HG02885 (cell line): ENCODE data around the gene VEGFB.
"Not testable (repeated sequence)": the region's sequence is repeated elsewhere in the genome, so short reads cannot be mapped to it uniquely, and the experiment has no call there.

Experiments used
- ATAC-seq: cut with Tn5 transposase; IDR thresholded peaks from one replicate; pipeline ENCODE4 v1.9.1; 2021; ENCODE audit warnings: mild to moderate bottlenecking; ENCODE audit not compliant: unreplicated experiment, poor library complexity

The VEGFB gene

GRCh38 chr11:64245401-64245796, 11.0 kb downstream of the VEGFB start:
- ATAC-seq, result no peak

- no peak for ATAC-seq
Observed at GRCh38 chr11:64245797-64246620, 11.6 kb downstream of the VEGFB start.

- not testable (repeated sequence) for ATAC-seq
Observed at GRCh38 chr11:64246621-64246870, 12.2 kb downstream of the VEGFB start.

- ATAC-seq, result no peak
Observed at GRCh38 chr11:64246871-64247728, 12.7 kb downstream of the VEGFB start, which contains the start of gene PPP1R14B. PPP1R14B (minus strand) TSS chr11:64246943; CDS start chr11:64246673, 270 bp downstream.

DNA sequence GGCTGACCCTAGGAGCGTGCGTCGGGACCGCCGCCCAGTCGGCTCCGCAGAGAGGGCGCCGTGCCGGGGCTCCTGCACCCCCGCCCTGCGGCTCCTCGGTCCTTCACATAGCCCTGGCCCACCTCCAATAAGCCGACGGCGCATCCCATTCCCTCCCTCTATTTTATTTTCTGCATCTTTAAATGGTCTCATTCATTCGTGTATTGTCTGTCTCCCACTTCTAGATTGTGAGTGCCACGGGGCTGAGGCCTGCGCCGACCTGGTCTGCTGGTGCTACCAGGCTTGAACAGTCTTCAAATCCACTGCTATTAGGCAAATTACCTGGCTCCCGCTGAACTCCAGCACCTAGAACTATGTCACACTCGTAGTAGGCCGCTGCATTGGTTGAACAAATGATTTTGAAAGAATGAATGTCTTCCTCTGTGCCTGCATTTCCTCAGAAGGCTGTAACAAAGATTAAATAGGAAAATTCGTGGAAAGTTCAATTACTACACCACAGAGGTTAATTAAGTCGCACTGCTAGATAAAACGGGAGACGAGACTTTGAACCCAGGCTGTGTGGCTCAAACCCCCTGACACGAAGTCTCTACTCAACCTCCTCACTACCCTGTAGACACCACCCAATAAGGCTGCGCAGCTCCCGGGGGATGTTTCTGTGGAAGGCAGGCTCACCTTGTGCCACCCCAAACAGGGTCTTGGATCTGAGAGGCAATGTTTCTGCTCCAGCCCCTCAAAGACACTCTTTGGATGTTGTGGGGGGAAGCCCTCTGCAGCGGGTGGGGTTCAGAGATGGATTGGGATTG, 13.5 kb downstream of the VEGFB start:
- ATAC-seq, result no peak

DNA sequence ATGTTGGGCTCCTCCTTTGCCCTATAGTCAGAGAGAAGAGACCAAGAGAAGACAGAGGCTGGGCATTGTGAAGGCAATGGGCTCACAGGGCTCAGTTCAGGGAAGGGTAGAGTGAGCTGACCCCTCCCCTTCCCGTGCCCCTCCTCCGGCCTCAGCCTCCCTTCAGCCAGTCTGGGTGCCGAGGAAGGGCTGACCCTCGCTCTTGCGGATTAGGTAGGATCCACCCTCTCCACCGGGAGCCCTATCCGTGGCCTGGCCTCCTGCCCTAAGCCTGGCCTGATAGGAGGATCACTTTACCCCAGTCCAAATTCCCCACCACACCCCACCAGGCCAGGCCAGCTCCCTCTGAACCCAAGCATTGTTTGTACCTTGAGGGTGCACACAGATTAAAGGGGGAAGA, 14.2 kb downstream of the VEGFB start:
- ATAC-seq, result no peak

DNA sequence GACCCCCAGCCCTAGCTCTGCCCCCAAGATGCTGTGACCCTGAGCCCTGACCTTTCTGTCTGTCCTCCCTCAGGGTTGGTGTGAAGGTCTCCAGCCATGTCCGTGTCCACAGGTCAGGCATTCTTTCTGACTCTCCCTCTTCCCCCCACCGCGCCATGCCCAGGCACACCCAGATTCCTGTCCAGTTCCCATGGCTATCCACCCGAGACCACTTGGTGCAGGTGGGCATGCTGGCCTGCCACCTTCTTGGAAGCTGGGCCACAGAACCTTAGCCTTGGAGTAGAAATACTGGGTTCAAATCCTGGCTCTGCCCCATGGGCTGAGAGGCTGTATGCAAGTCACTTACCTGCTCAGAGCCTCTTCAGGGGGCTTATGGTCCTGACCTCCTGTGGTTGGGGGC, 14.7 kb downstream of the VEGFB start:
- no peak for ATAC-seq

DNA sequence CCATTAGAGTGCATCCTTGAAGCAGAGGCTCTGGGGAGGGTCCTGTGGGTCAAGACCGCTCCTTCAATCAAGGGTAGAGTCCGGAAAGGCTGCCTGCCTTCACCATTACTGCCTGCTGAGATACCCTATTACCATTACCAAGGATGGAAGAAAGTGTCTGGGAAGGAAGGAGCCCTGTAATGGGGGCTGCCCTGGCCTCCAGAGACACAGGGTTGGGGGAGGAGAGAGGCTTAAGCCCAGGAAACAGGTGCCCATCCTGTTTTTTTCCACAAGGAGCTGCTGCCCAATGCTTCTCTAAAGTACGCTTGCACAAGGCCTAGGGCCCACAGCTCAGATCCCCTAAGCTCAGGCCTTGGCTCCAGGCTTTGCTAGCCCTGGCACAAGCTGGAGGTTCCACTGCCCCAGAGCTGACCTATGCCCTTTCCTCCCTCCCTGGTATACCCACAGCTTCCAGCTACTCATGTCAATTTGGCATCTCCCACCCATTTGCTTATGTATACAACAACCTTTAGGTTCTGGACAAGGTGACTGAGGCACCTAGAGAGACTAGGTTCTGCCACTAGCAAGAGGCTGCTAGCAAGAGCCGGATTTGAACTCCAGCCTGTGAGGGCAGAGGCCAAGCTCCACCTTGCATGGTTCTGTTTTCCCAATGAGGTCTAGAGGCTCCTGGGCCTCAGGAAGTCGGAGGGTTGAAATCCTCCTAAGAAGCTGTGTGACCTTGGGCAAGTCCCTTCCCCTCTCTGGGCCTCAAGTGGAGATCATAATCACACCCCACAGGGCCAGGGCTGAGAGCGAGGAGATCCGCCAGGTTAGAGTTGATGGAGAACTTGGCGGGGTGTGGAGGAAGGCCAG, 15.4 kb downstream of the VEGFB start:
- no peak for ATAC-seq

- no peak for ATAC-seq
Observed at GRCh38 chr11:64250415-64251015, 16.1 kb downstream of the VEGFB start.

GRCh38 chr11:64251016-64251752, 16.8 kb downstream of the VEGFB start, which contains the start of gene PLCB3:
PLCB3 (plus strand) TSS chr11:64251530; CDS start chr11:64251650, 120 bp downstream.
- peak; percentile 58 for ATAC-seq

- ATAC-seq, result no peak
Observed at GRCh38 chr11:64251753-64252002, 17.3 kb downstream of the VEGFB start.

DNA sequence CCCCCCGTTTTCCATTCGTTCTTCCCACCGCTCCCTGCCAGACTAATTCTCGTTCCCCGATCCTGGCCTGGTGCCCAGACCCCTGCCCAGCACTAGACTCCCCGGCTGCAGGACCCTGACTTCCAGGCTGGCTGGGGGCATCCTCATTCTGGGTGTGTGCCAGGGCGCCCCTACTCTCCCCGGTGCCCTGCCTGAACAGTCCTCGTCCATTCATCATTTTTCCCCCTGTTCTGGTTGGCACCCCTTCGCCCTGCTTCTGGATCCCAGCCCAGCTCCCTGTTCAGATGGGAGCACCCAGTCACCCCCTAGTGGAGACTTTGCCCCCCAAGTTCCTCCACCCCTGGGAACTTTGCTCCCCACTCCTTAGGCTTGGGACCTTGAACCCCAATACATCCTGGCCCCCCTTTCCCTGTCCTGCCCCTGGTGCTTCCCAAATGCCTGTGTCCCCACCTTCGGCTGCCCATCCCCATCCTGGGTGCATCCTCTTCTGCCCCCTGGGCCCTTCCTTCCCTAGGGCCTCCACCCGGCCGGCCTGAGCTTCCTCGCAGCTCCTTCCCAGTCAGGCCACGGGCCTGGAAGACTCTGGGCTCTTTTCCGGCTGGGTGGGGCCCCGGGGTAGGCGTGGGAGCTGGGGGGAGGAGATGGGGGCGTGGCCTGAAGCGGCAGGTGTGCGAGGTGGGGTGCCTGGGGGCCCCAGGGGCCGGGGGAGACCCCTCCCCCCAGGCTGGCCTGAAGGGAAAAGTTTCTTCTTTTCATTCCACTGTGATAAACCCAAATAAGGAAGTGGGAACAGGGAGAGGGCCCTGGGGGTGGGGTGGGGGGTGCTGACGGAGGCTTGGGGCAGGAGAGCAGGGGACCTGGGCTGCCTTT, 17.9 kb downstream of the VEGFB start:
- no peak for ATAC-seq

DNA sequence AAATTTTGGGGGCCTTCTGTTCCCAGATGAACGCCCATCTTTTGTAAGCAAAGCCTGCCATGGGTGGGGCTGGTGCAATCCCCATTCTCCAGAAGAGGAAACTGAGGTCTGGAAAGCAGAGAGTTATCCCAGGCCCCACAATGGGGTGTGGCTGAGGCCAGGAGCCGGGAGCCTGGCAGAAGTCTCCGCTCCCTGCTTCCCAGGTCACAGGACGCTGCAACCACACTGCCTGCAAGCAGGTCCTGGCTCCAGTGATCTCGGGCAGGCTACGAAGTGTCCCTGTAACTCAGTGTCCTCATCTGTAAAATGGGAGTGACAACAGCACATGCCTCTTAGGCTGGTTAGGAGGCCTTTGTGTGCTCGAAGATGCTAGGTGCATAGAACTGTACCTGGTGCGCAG, 18.7 kb downstream of the VEGFB start:
- no peak for ATAC-seq

DNA sequence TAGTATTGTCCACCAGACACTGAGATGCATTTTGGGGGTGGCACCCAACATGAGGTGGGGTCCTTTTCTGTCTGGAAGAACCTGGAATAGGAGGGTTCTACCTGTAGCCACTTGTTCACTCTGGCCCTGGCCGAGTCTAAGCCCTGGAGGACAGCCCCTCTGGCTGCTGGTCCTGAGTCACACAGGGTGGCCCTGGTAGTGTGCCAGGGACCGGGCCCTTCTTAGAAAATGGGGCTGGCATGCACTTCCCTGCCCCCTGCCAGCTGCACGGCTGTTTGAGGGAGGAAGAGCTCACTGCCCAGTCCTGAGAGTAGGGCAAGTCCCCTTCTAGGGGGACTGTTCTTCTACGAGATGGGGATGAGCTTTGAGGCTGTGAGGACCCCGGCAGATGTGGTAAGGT, 19.1 kb downstream of the VEGFB start:
- ATAC-seq, result no peak

- ATAC-seq, result no peak
Observed at GRCh38 chr11:64254326-64254725, 19.9 kb downstream of the VEGFB start.

- ATAC-seq, result no peak
Observed at GRCh38 chr11:64255135-64256128, 21.0 kb downstream of the VEGFB start.

DNA sequence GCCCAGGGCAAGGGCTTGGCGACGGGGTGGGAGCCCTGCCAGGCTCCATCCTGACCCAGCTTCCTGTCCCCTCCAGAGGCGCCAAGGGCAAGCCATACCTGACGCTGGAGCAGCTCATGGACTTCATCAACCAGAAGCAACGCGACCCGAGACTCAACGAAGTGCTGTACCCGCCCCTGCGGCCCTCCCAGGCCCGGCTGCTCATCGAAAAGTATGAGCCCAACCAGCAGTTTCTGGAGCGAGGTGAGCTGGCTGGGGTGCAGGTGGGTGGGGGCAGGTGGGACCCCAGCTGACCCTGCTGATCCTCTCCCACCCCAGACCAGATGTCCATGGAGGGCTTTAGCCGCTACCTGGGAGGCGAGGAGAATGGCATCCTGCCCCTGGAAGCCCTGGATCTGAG, 21.9 kb downstream of the VEGFB start:
- ATAC-seq, result no peak
